Skeletal muscle tissue (tissue), 4 donors: ENCODE data around the gene SPRY1. TPM values are rescaled to one million over a fixed set of nuclear protein-coding genes. Genes with fewer than 3 reads are reported as not detected.

Experiments
- H3K27ac ChIP-seq: one replicate; pipeline ENCODE4 v1.7.0; 2013; ENCODE audit warnings: mild to moderate bottlenecking, low read depth, low read length, inconsistent platforms
- H3K27me3 ChIP-seq, 3 donors: one replicate each; pipeline ENCODE4 v1.7.0; 2013; ENCODE audit warnings: low read length in 3 of 3; ENCODE audit not compliant: control insufficient read depth in 3 of 3, insufficient read depth in 3 of 3
- H3K36me3 ChIP-seq, 3 donors: one replicate each; pipeline ENCODE4 v1.7.0; 2013; ENCODE audit warnings: low read length in 3 of 3; ENCODE audit not compliant: control insufficient read depth in 3 of 3, insufficient read depth in 3 of 3
- H3K4me1 ChIP-seq, 3 donors: one replicate each; pipeline ENCODE4 v1.7.0; 2013; ENCODE audit warnings: low read length in 3 of 3, mild to moderate bottlenecking in 3 of 3; ENCODE audit not compliant: control insufficient read depth in 3 of 3, insufficient read depth in 3 of 3
- H3K4me3 ChIP-seq, 3 donors: one replicate each; pipeline ENCODE4 v1.7.0; 2013; ENCODE audit warnings: low read length in 3 of 3
- H3K9ac ChIP-seq, 3 donors: one replicate each; pipeline ENCODE4 v1.7.0; 2013; ENCODE audit warnings: low read length in 3 of 3, mild to moderate bottlenecking in 3 of 3, moderate library complexity in 2 of 3, low read depth in 1 of 3
- H3K9me3 ChIP-seq, 3 donors: one replicate each; pipeline ENCODE4 v1.7.0; 2013; ENCODE audit warnings: low read length in 3 of 3; ENCODE audit not compliant: control insufficient read depth in 3 of 3
- total RNA-seq: library from RNA; depleted of rRNA; stranded (reverse); fragments of >200 nt; gene quantifications from one replicate; pipeline ENCODE4 v1.2.3, GENCODE V29; 2014
- donor health status: Osteomylitis.

The SPRY1 gene
- total RNA-seq, 1 donor from 2014 or later, result 77.8 TPM

GRCh38 chr4:123450393-123450792 is 53.8 kb downstream of the SPRY1 start:
- Histone ChIP-seq H3K9ac (no peak overlapping the region), H3K27me3 (no peaks in the 10 kb centered on the region), H3K4me1 (no peaks in the 10 kb centered on the region), H3K9me3 (no peaks in the 10 kb centered on the region), H3K4me3 (no peak overlapping the region), H3K36me3 (no peaks in the 10 kb centered on the region), H3K27ac (no peak overlapping the region)

- Histone ChIP-seq H3K27me3 (no peaks in the 10 kb centered on the region), H3K36me3 (no peaks in the 10 kb centered on the region), H3K9me3 (no peaks in the 10 kb centered on the region), H3K9ac (no peak overlapping the region), H3K27ac (no peak overlapping the region), H3K4me1 (no peaks in the 10 kb centered on the region), H3K4me3 (no peak overlapping the region)
These were observed 56.0 kb downstream of the SPRY1 start for GRCh38 chr4:123452616-123453015.

GRCh38 chr4:123453061-123453680 is 56.6 kb downstream of the SPRY1 start:
- no peaks in the 10 kb centered on the region for H3K27me3 ChIP-seq
- no peak overlapping the region for H3K9ac ChIP-seq
- no peaks in the 10 kb centered on the region for H3K36me3 ChIP-seq
- no peak overlapping the region for H3K4me3 ChIP-seq
- no peak overlapping the region for H3K27ac ChIP-seq
- no peaks in the 10 kb centered on the region for H3K9me3 ChIP-seq
- no peaks in the 10 kb centered on the region for H3K4me1 ChIP-seq
